OCI-LY3 (cell line): ENCODE measurements around the gene PGAM1.

Source experiments
- H2AFZ ChIP-seq: fragments of 200-600, 300-600 bp; shearing (Covaris generic); 2 replicates; pipeline ENCODE4 v1.6.0; 2014; ENCODE audit warnings: antibody characterized with exemption, low read depth, low read length
- H3K27ac ChIP-seq: fragments of 200-600, 300-600 bp; sonication (generic); 2 replicates; pipeline ENCODE4 v1.5.1; 2014; ENCODE audit warnings: mild to moderate bottlenecking, low read length, moderate library complexity, mixed read lengths
- H3K27me3 ChIP-seq: fragments of 200-600, 300-600 bp; sonication (generic); 2 replicates; pipeline ENCODE4 v1.6.1; 2014; ENCODE audit warnings: low read depth, low read length, mixed read lengths
- H3K36me3 ChIP-seq: fragments of 200-600, 300-600 bp; sonication (generic); replicated peaks from 2 replicates; pipeline ENCODE3; 2014; ENCODE audit warnings: low read depth, low read length, mixed read lengths
- H3K4me1 ChIP-seq: fragments of 300-600, 200-600 bp; sonication (generic); 2 replicates; pipeline ENCODE4 v1.6.1; 2014; ENCODE audit warnings: low read length, mixed read lengths
- H3K4me2 ChIP-seq: fragments of 200-600, 300-600 bp; sonication (generic); 2 replicates; pipeline ENCODE4 v1.6.1; 2014; ENCODE audit warnings: low read length, mixed read lengths
- H3K4me3 ChIP-seq: fragments of 300-600, 200-600 bp; sonication (generic); 2 replicates; pipeline ENCODE4 v1.5.1; 2014; ENCODE audit warnings: antibody characterized with exemption, mild to moderate bottlenecking, low read length, moderate library complexity
- H3K79me2 ChIP-seq: fragments of 300-600, 200-600 bp; shearing (Covaris generic); 2 replicates; pipeline ENCODE4 v1.6.1; 2014; ENCODE audit warnings: mild to moderate bottlenecking, low read length, mixed read lengths
- H3K9ac ChIP-seq: fragments of 300-600, 200-600 bp; shearing (Covaris generic); 2 replicates; pipeline ENCODE4 v1.6.0; 2014; ENCODE audit warnings: mild to moderate bottlenecking, low read length, moderate library complexity
- H3K9me3 ChIP-seq: fragments of 200-600, 300-600 bp; shearing (Covaris generic); 2 replicates; pipeline ENCODE4 v1.6.1; 2014; ENCODE audit warnings: low read length, mixed read lengths; ENCODE audit not compliant: insufficient read depth
- H4K20me1 ChIP-seq: fragments of 200-600, 300-600 bp; sonication (generic); 2 replicates; pipeline ENCODE4 v1.6.1; 2016; ENCODE audit warnings: low read length, mixed read lengths; ENCODE audit not compliant: insufficient read depth
- EZH2phosphoT487 ChIP-seq: fragments of 200-600 bp; shearing (Covaris generic); IDR thresholded peaks from 2 replicates; pipeline ENCODE4 v1.6.1; 2018; ENCODE audit warnings: antibody characterized with exemption, mixed run types, low read depth
- TF ChIP-seq, protein P1 (sequence below): fragments of 200-600, 300-600 bp; sonication (generic); IDR thresholded peaks from 2 replicates; pipeline ENCODE4 v1.5.1; 2014; ENCODE audit warnings: antibody characterized with exemption, low read length, low read depth

PGAM1 gene

GRCh38 chr10:97434557-97434956, 8.6 kb downstream of the PGAM1 start:
- H3K4me2 ChIP-seq: no peak overlapping the region
- H3K36me3 ChIP-seq: peaks cover 31% of the 10 kb centered on the region
- H3K79me2 ChIP-seq: peaks cover 6% of the 10 kb centered on the region
- H3K4me3 ChIP-seq: no peak overlapping the region
- H3K27me3 ChIP-seq: no peaks in the 10 kb centered on the region
- TF ChIP-seq EZH2phosphoT487: no peak
- TF ChIP-seq, protein P1, sequence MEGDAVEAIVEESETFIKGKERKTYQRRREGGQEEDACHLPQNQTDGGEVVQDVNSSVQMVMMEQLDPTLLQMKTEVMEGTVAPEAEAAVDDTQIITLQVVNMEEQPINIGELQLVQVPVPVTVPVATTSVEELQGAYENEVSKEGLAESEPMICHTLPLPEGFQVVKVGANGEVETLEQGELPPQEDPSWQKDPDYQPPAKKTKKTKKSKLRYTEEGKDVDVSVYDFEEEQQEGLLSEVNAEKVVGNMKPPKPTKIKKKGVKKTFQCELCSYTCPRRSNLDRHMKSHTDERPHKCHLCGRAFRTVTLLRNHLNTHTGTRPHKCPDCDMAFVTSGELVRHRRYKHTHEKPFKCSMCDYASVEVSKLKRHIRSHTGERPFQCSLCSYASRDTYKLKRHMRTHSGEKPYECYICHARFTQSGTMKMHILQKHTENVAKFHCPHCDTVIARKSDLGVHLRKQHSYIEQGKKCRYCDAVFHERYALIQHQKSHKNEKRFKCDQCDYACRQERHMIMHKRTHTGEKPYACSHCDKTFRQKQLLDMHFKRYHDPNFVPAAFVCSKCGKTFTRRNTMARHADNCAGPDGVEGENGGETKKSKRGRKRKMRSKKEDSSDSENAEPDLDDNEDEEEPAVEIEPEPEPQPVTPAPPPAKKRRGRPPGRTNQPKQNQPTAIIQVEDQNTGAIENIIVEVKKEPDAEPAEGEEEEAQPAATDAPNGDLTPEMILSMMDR: no peak
- H3K27ac ChIP-seq: no peak overlapping the region
- H3K4me1 ChIP-seq: no peaks in the 10 kb centered on the region
- H3K9ac ChIP-seq: no peak overlapping the region
- no peak overlapping the region for H2AFZ ChIP-seq
- H3K9me3 ChIP-seq: no peaks in the 10 kb centered on the region
- peaks cover 4% of the 10 kb centered on the region; the same call in 1 of the 2 replicates for H4K20me1 ChIP-seq

GRCh38 chr10:97435211-97435610, 9.2 kb downstream of the PGAM1 start:
- Histone ChIP-seq H3K79me2 (no peaks in the 10 kb centered on the region; the same call in 1 of the 2 replicates), H3K4me1 (no peaks in the 10 kb centered on the region), H4K20me1 (no peaks in the 10 kb centered on the region), H3K9me3 (no peaks in the 10 kb centered on the region), H3K4me3 (no peak overlapping the region), H3K27ac (no peak overlapping the region), H3K36me3 (peaks cover 25% of the 10 kb centered on the region), H3K4me2 (no peak overlapping the region), H2AFZ (no peak overlapping the region), H3K9ac (no peak overlapping the region), H3K27me3 (no peaks in the 10 kb centered on the region)
- TF ChIP-seq, protein P1: no peak
- TF ChIP-seq EZH2phosphoT487: no peak

GRCh38 chr10:97442277-97442676, 16.3 kb downstream of the PGAM1 start:
- Histone ChIP-seq H3K27me3 (no peaks in the 10 kb centered on the region), H4K20me1 (no peaks in the 10 kb centered on the region), H3K4me1 (peaks cover 18% of the 10 kb centered on the region), H3K9me3 (no peaks in the 10 kb centered on the region), H2AFZ (no peak overlapping the region), H3K9ac (no peak overlapping the region), H3K4me2 (no peak overlapping the region), H3K27ac (no peak overlapping the region), H3K36me3 (peaks cover 2% of the 10 kb centered on the region), H3K79me2 (peaks cover 31% of the 10 kb centered on the region), H3K4me3 (no peak overlapping the region)
- TF ChIP-seq EZH2phosphoT487: no peak
- TF ChIP-seq, protein P1: no peak

DNA sequence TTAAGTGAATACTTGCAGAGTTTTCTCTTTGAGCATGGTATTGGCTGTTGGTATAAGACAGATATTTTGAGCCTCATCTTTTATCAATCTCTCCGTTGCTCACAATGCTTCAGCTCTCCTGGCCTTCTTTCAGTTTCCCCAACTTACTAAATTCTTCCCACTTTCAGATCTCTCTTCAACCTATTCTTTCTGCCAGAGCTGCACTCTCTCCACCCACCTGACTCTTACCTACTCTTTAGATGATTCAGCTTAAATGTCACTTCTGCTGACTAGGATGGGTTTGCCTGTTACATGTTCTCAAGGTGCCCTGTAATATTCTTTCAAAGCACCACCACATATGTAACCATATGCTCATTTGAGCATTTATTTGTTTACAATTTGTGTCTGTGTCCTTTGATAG, 18.2 kb downstream of the PGAM1 start:
- Histone ChIP-seq H3K36me3 (peaks cover 2% of the 10 kb centered on the region), H3K79me2 (peaks cover 43% of the 10 kb centered on the region), H3K9me3 (no peaks in the 10 kb centered on the region)

More for the DNA sequence above, 18.2 kb downstream of the PGAM1 start:
- Histone ChIP-seq H2AFZ (no peak overlapping the region), H3K4me1 (peaks cover 19% of the 10 kb centered on the region), H3K4me2 (peak overlapping the region; percentile 81), H4K20me1 (no peaks in the 10 kb centered on the region), H3K4me3 (peak overlapping the region; percentile 97; the same call in 1 of the 2 replicates), H3K27ac (no peak overlapping the region), H3K27me3 (no peaks in the 10 kb centered on the region), H3K9ac (no peak overlapping the region)
- TF ChIP-seq, protein P1: no peak
- no peak for TF ChIP-seq EZH2phosphoT487
